ENCODE measurements around the gene SARS1.

- TF ChIP-seq CTCF (conservative IDR thresholded peaks at IDR 0.05; ENCODE audit: low read length) (no peak), EZH2phosphoT487 (IDR thresholded peaks at IDR 0.05; ENCODE audit: borderline replicate concordance) (no peak)
Observed at GRCh38 chr1:109183058-109183738, 30.5 kb upstream of the SARS1 start.

All from Loucy (cell line).